Muscle layer of colon (tissue), 2 donors: Measurements from ENCODE around the gene TMPRSS12.
"Not testable (repeated sequence)": the region's sequence is repeated elsewhere in the genome, so short reads cannot be mapped to it uniquely, and the experiment has no call there.

Source experiments
- H3K27ac ChIP-seq: one replicate; pipeline ENCODE4 v1.7.0; 2013; ENCODE audit warnings: low read depth, mild to moderate bottlenecking, low read length, moderate library complexity
- H3K27me3 ChIP-seq, 2 donors: one replicate each; pipeline ENCODE4 v1.7.0; 2013; ENCODE audit warnings: low read length in 2 of 2, mild to moderate bottlenecking in 2 of 2; ENCODE audit not compliant: insufficient read depth in 2 of 2, control insufficient read depth in 1 of 2
- H3K36me3 ChIP-seq: one replicate; pipeline ENCODE4 v1.7.0; 2013; ENCODE audit warnings: mild to moderate bottlenecking, low read length; ENCODE audit not compliant: insufficient read depth
- H3K4me1 ChIP-seq: one replicate; pipeline ENCODE4 v1.7.0; 2013; ENCODE audit warnings: mild to moderate bottlenecking, low read length; ENCODE audit not compliant: insufficient read depth
- H3K4me3 ChIP-seq, 2 donors: one replicate each; pipeline ENCODE4 v1.7.0; 2013; ENCODE audit warnings: low read length in 2 of 2, low read depth in 1 of 2, mild to moderate bottlenecking in 1 of 2, moderate library complexity in 1 of 2
- H3K9ac ChIP-seq: one replicate; pipeline ENCODE4 v1.7.0; 2013; ENCODE audit warnings: low read length
- H3K9me3 ChIP-seq: one replicate; pipeline ENCODE4 v1.7.0; 2013; ENCODE audit warnings: mild to moderate bottlenecking, low read length
- donor health status: abdominal sarcoma.
- donor health status: Adenocarcinoma of cecum.

Gene TMPRSS12

DNA sequence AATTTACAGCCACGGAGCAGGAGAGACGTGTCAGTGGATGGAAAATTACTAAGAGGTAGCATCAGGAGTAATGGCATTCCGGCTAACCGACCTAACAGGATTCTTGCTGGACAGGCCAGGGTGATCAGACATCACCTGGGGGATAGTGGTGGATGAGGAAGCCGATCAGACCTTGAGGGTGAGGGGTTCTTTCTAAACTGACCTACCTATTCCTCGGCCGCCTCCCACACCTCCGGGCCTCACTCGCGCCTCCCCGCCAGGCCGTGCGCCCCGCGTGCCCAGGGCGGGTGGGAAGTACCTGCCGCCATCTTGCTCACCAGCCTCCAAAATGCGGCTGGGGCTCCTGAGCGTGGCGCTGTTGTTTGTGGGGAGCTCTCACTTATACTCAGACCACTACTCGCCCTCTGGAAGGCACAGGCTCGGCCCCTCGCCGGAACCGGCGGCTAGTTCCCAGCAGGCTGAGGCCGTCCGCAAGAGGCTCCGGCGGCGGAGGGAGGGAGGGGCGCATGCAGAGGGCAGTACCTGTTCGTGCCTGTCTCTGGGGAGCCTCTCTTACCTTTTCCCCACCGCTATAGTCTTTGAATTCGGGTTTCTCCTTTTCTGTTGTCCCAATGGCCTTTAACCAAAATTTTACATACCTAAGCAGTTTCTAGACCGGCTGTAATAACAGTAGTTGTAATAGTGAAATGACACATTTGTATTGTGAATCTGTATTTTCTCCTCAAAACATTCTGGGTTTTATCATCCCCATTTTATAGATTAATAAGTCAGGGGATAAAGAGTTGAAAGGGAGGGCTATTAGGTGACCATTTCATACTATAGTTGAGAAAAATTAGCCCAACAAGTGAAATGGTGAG is at the start of gene TMPRSS12:
Gene TMPRSS12, plus strand, starts transcription at position 290 of the 857 bp plus-strand sequence. Its CDS starts 39 bp downstream, at position 329.
- Histone ChIP-seq H3K9ac (no peak within 1 kb of the TSS), H3K4me3 (no peak within 1 kb of the TSS), H3K9me3 (peaks cover 4% of the 10 kb centered on the region), H3K4me1 (no peaks in the 10 kb centered on the region), H3K36me3 (no peaks in the 10 kb centered on the region), H3K27me3 (no peaks in the 10 kb centered on the region), H3K27ac (no peak within 1 kb of the TSS)

DNA sequence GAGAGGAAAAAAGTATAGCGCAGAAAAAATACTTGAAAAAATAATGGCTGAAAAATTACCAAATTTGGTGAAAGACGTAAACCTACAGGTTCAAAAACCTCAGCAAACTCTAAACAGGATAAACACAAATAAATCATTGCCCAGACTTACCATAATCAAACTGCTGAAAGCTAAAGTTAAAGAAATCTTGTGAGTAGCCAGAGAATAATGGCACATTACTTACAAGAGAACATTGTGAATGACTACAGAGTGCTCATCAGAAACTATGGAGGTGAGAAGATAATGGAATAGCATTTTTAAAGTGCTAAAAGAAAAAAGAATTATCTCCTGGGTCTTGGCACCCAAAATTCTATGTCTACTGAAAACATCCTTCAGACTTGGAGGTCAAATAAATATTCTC is 42.8 kb upstream of the TMPRSS12 start:
- Histone ChIP-seq H3K9me3 (no peaks in the 10 kb centered on the region), H3K27me3 (no peaks in the 10 kb centered on the region), H3K27ac (no peak overlapping the region), H3K4me3 (no peak overlapping the region), H3K4me1 (no peaks in the 10 kb centered on the region), H3K9ac (no peak overlapping the region), H3K36me3 (peaks cover 29% of the 10 kb centered on the region)

DNA sequence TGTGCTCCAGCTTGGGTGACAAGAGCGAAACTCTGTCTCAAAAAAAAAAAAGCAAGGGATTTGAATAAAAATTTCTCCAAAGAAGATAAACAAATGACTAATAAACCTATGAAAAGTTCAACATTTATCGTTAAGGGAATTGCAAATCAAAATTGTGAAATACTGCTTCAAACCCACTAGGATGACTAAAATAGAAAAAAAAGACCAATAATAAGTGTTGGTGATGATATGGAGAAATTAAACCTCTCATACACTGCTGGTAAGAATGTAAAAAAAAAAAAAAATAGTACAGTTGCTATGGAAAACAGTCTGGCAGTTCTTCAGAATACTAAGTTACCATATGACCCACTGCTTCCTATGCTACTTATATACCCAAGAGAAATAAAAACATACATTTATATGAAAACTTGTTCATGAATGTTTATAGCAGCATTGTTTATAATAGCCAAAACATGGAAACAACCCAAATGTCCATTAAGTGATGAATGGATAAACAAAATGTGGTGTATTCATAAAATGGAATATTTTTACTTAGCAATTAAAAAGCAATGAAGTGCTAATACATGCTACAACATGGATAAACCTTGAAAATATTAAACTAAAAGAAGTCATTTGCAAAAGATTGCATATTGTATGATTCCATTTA is 39.4 kb upstream of the TMPRSS12 start:
- Histone ChIP-seq H3K36me3 (peaks cover 13% of the 10 kb centered on the region), H3K27me3 (no peaks in the 10 kb centered on the region), H3K4me3 (no peak overlapping the region), H3K9me3 (no peaks in the 10 kb centered on the region), H3K9ac (no peak overlapping the region), H3K4me1 (no peaks in the 10 kb centered on the region), H3K27ac (no peak overlapping the region)

DNA sequence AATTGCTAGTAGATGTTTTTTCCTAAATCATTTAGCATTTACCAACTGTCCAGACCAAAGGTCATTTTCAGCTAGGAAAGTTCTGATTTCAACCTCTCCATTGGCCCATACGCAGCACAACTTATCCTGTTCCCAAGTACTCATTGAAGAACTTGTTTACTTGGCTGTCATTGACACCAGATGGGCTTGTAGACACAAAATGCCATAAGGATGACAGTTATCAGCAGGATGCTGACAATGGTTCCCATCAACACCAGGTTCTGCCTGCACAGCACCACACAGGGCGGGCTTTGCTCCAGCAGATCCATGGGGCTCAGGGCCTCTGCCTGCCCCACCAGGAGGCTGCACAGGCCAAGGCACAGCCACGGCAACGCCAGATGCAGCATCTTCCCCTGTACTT is 36.5 kb upstream of the TMPRSS12 start:
- H3K27ac ChIP-seq = no peak overlapping the region
- H3K27me3 ChIP-seq = no peaks in the 10 kb centered on the region
- no peaks in the 10 kb centered on the region for H3K9me3 ChIP-seq

DNA sequence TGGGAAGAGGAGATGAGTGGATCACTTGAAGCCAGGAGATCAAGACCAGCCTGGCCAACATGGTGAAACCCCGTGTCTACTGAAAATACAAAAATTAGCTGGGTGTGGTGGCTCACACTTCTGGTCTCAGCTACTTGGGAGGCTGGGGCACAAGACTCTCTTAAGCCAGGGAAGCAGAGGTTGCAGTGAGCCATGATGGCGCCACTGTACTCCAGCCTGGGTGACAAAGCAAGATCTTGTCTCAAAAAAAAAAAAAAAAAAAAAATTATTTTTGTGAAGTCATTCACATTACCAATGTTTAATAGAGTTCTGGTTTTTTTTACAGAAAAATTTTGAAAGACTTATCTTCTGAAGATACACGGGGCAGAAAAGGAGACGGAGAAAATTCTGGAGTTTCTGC is 33.6 kb upstream of the TMPRSS12 start:
- not testable (repeated sequence) for H3K27me3 ChIP-seq, H3K9me3 ChIP-seq, H3K4me3 ChIP-seq, H3K9ac ChIP-seq, H3K27ac ChIP-seq, H3K4me1 ChIP-seq
- peaks cover 18% of the 10 kb centered on the region for H3K36me3 ChIP-seq

More for the DNA sequence above, 36.5 kb upstream of the TMPRSS12 start:
- H3K4me3 ChIP-seq = no peak overlapping the region
- H3K9ac ChIP-seq = no peak overlapping the region
- no peaks in the 10 kb centered on the region for H3K4me1 ChIP-seq
- H3K36me3 ChIP-seq = peaks cover 5% of the 10 kb centered on the region

GRCh38 chr12:50814921-50815320 is 27.8 kb upstream of the TMPRSS12 start:
- peaks cover 50% of the 10 kb centered on the region for H3K36me3 ChIP-seq
- not testable (repeated sequence) for H3K9ac ChIP-seq, H3K27ac ChIP-seq, H3K4me3 ChIP-seq, H3K27me3 ChIP-seq, H3K9me3 ChIP-seq, H3K4me1 ChIP-seq

- Histone ChIP-seq H3K9me3 (no peaks in the 10 kb centered on the region), H3K27me3 (no peaks in the 10 kb centered on the region), H3K36me3 (peaks cover 24% of the 10 kb centered on the region), H3K4me3 (no peak overlapping the region), H3K4me1 (peaks cover 4% of the 10 kb centered on the region), H3K9ac (no peak overlapping the region), H3K27ac (no peak overlapping the region)
These were observed 22.5 kb upstream of the TMPRSS12 start for GRCh38 chr12:50820177-50820576.

DNA sequence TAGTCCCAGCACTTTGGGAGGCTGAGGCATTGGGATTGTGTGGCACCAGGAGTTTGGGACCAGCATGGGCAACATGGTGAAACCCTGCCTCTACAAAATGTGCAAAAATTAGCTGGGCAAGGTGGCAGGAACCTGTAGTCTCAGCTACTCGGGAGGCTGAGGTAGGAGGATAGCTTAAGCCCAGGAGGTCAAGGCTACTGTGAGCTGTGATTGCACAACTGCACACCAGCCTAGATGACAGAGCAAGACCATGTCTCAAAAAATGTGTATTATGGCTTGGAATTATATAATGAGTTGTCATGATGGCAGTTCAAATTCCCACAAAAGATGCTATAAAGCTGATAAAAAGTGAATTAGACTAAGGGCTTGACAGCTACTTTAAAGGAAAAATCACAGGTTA is 20.6 kb upstream of the TMPRSS12 start:
- no peaks in the 10 kb centered on the region for H3K9me3 ChIP-seq
- H3K27me3 ChIP-seq = no peaks in the 10 kb centered on the region
- H3K36me3 ChIP-seq = peaks cover 10% of the 10 kb centered on the region
- no peak overlapping the region for H3K9ac ChIP-seq
- H3K27ac ChIP-seq = no peak overlapping the region
- peaks cover 12% of the 10 kb centered on the region for H3K4me1 ChIP-seq
- no peak overlapping the region for H3K4me3 ChIP-seq

- peaks cover 12% of the 10 kb centered on the region for H3K4me1 ChIP-seq
- not testable (repeated sequence) for H3K9me3 ChIP-seq, H3K4me3 ChIP-seq, H3K36me3 ChIP-seq, H3K27ac ChIP-seq, H3K9ac ChIP-seq, H3K27me3 ChIP-seq
These were observed 19.0 kb upstream of the TMPRSS12 start for GRCh38 chr12:50823724-50824123.

GRCh38 chr12:50824914-50825313 is 17.8 kb upstream of the TMPRSS12 start:
- no peaks in the 10 kb centered on the region for H3K27me3 ChIP-seq
- H3K27ac ChIP-seq = peak overlapping the region; percentile 78
- H3K4me1 ChIP-seq = peaks cover 12% of the 10 kb centered on the region
- no peak overlapping the region for H3K4me3 ChIP-seq
- peak overlapping the region; percentile 37 for H3K9ac ChIP-seq
- H3K9me3 ChIP-seq = no peaks in the 10 kb centered on the region
- no peaks in the 10 kb centered on the region for H3K36me3 ChIP-seq

- Histone ChIP-seq H3K4me1 (peaks cover 12% of the 10 kb centered on the region), H3K27ac (peak overlapping the region; percentile 78), H3K9ac (peak overlapping the region; percentile 37), H3K36me3 (no peaks in the 10 kb centered on the region), H3K9me3 (no peaks in the 10 kb centered on the region), H3K27me3 (no peaks in the 10 kb centered on the region), H3K4me3 (no peak overlapping the region)
These were observed 17.3 kb upstream of the TMPRSS12 start for GRCh38 chr12:50825372-50825838.
